Suprapubic skin (tissue), 4 donors: ENCODE results near the gene TCEA2.

ENCODE experiments used
- CTCF ChIP-seq, 2 donors: fragments of 200-600 bp in 1 of 2; fragments of 450-650 bp in 1 of 2; sonication (generic) in 1 of 2; IDR thresholded peaks; one replicate each; pipeline ENCODE4 v1.5.1; 2016 to 2019; ENCODE audit warnings: antibody characterized with exemption in 2 of 2, mild to moderate bottlenecking in 1 of 2, moderate library complexity in 1 of 2
- POLR2A ChIP-seq, 2 donors: fragments of 450-650 bp; IDR thresholded peaks; one replicate each; pipeline ENCODE4 v1.6.1; 2017; ENCODE audit warnings: antibody characterized with exemption in 2 of 2, mild to moderate bottlenecking in 2 of 2, moderate library complexity in 2 of 2
- POLR2AphosphoS5 ChIP-seq, 3 donors: sonication (generic); formaldehyde crosslinking; IDR thresholded peaks; one replicate each; pipeline ENCODE4 v1.6.1; 2017; ENCODE audit warnings: antibody characterized with exemption in 3 of 3

- TF ChIP-seq POLR2A (IDR thresholded peaks at IDR 0.05) (no peak), CTCF (IDR thresholded peaks at IDR 0.05) (no peak), POLR2AphosphoS5 (IDR thresholded peaks at IDR 0.05) (no peak)
These were observed 13.1 kb upstream of the TCEA2 start for GRCh38 chr20:64049878-64050260.
